Measurements from ENCODE around the gene AOPEP. TPM values are rescaled to one million over a fixed set of nuclear protein-coding genes. Genes with fewer than 3 reads are reported as not detected.

AOPEP gene
- total RNA-seq, 5 donors from 2014 or later (not counting 1 experiment from before 2014, with no cell fraction given) = 10.4 to 14.8 (median 11.3) TPM

DNA sequence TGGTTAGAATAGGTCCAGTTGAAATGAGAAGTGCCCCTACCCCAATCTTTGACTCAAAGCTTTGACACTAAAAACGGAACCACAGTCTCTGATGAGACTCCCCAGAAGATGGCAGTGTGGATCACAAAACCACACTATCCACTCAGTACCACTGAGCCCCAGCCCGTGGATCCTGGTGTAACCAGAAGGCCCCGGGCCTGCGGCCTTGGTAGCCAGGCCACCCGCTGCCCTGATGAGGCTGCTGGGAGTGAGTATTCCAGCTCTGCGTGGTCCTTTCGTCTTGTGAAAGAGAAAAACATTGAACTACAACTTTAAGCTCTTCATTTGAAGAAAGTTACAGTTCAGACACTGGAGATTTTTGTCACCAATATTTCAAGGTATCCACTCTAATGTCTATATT is 45.0 kb upstream of the AOPEP start:
- no peak overlapping the region for H3K27ac Mint-ChIP-seq
- Histone ChIP-seq H3K4me1 (ENCODE audit: control insufficient read depth in 1 of 2, extremely low read depth in 1 of 2, insufficient read depth in 2 of 2, low read length in 2 of 2) (peaks cover 0 to 3% of the 10 kb centered on the region in 2 experiments), H3K27me3 (replicated peaks in 1 of 2; ENCODE audit: control insufficient read depth in 2 of 2, extremely low read depth in 1 of 2, insufficient read depth in 2 of 2, low read length in 1 of 2) (peaks cover 0 to 2% of the 10 kb centered on the region in 2 experiments), H3K27ac (ENCODE audit: low read length) (no peak overlapping the region), H3K4me3 (ENCODE audit: control insufficient read depth in 1 of 2, extremely low read depth in 1 of 2, low read length in 1 of 2) (no peak overlapping the region), H3K9me3 (no peaks in the 10 kb centered on the region), H3K36me3 (ENCODE audit: control insufficient read depth in 2 of 2, extremely low read depth in 1 of 2, insufficient read depth in 1 of 2, low read length in 1 of 2) (no peaks in the 10 kb centered on the region)
- H3K9me3 Mint-ChIP-seq = no peaks in the 10 kb centered on the region
- ATAC-seq (replicated peaks in 1 of 4) = peak; percentile 78 to 85 (median 82)
- peaks cover 11 to 19% of the 10 kb centered on the region in 2 donors for H3K27me3 Mint-ChIP-seq
- ChIA-PET CTCF (interaction anchor here (0.6 to 4.3 kb wide), 17 partner anchors 9 to 1537 kb away, joined by 3 to 124 read pairs (median 5); no protein-coding TSS in a partner anchor), POLR2A (interaction anchor here in 1 of 2 donors (0.6 kb wide), 1 partner anchor 12 kb away, joined by 11 read pairs; no protein-coding TSS in a partner anchor)
- H3K36me3 Mint-ChIP-seq = no peaks in the 10 kb centered on the region
- WGBS (ENCODE audit: insufficient coverage) = 31% methylated on average over 3 of the region's 7 CpGs
- no peak overlapping the region for H3K4me3 Mint-ChIP-seq
- H3K4me1 Mint-ChIP-seq = peaks cover 0 to 4% (median 0%) of the 10 kb centered on the region in 3 donors
- peak; percentile 13 to 78 (median 49) for DNase-seq

DNA sequence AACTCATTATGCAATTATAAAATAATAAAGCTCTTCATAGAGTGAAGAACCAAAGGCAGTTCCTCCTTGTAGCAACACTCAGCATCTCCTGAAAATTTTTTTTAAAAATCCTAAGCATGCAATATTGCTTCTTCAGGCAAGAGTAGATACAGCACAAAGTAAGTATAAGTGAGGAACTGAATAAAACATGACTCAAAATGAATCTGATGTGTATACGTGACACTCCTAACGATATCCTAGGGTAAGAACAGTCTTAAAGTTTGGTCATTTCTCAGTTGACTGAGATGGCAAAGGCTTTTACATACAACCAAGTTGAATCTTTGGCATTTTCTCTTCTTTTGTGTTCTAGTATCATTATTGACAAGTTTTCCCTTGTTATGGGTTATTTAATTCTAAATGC is 41.1 kb upstream of the AOPEP start:
- Mint-ChIP-seq H3K9me3 (no peaks in the 10 kb centered on the region), H3K36me3 (no peaks in the 10 kb centered on the region), H3K27ac (no peak overlapping the region), H3K4me3 (no peak overlapping the region), H3K4me1 (peaks cover 0 to 4% (median 0%) of the 10 kb centered on the region in 3 donors), H3K27me3 (peaks cover 5 to 11% of the 10 kb centered on the region in 2 donors)
- Histone ChIP-seq H3K36me3 (ENCODE audit: control insufficient read depth in 2 of 2, extremely low read depth in 1 of 2, insufficient read depth in 1 of 2, low read length in 1 of 2) (no peaks in the 10 kb centered on the region), H3K27ac (ENCODE audit: low read length) (no peak overlapping the region), H3K27me3 (replicated peaks in 1 of 2; ENCODE audit: control insufficient read depth in 2 of 2, extremely low read depth in 1 of 2, insufficient read depth in 2 of 2, low read length in 1 of 2) (peaks cover 0 to 2% of the 10 kb centered on the region in 2 experiments), H3K4me3 (ENCODE audit: control insufficient read depth in 1 of 2, extremely low read depth in 1 of 2, low read length in 1 of 2) (no peak overlapping the region), H3K4me1 (ENCODE audit: control insufficient read depth in 1 of 2, extremely low read depth in 1 of 2, insufficient read depth in 2 of 2, low read length in 2 of 2) (peaks cover 0 to 3% of the 10 kb centered on the region in 2 experiments), H3K9me3 (no peaks in the 10 kb centered on the region)
- ATAC-seq (replicated peaks in 1 of 4) = no peak
- no peak for DNase-seq
- ChIA-PET POLR2A (no interaction called here), CTCF (interaction anchor here in 1 of 2 donors (0.6 kb wide), 1 partner anchor 16 kb away, joined by 8 read pairs; no protein-coding TSS in a partner anchor)
- no CpG with 5 or more reads among the region's 2 CpGs for WGBS (ENCODE audit: insufficient coverage)

GRCh38 chr9:94687451-94687850 is 39.0 kb upstream of the AOPEP start:
- Mint-ChIP-seq H3K4me3 (no peak overlapping the region), H3K9me3 (no peaks in the 10 kb centered on the region), H3K27ac (no peak overlapping the region), H3K27me3 (peaks cover 5 to 12% of the 10 kb centered on the region in 2 donors), H3K36me3 (no peaks in the 10 kb centered on the region), H3K4me1 (no peaks in the 10 kb centered on the region)
- no peak for DNase-seq
- Histone ChIP-seq H3K36me3 (ENCODE audit: control insufficient read depth in 2 of 2, extremely low read depth in 1 of 2, insufficient read depth in 1 of 2, low read length in 1 of 2) (no peaks in the 10 kb centered on the region), H3K4me1 (ENCODE audit: control insufficient read depth in 1 of 2, extremely low read depth in 1 of 2, insufficient read depth in 2 of 2, low read length in 2 of 2) (no peaks in the 10 kb centered on the region), H3K27me3 (replicated peaks in 1 of 2; ENCODE audit: control insufficient read depth in 2 of 2, extremely low read depth in 1 of 2, insufficient read depth in 2 of 2, low read length in 1 of 2) (no peaks in the 10 kb centered on the region), H3K4me3 (ENCODE audit: control insufficient read depth in 1 of 2, extremely low read depth in 1 of 2, low read length in 1 of 2) (no peak overlapping the region), H3K9me3 (no peaks in the 10 kb centered on the region), H3K27ac (ENCODE audit: low read length) (no peak overlapping the region)
- CTCF ChIA-PET = no interaction called here
- ATAC-seq (replicated peaks in 1 of 4) = no peak
- POLR2A ChIA-PET = no interaction called here
- 86% methylated on average over 1 of the region's 2 CpGs for WGBS (ENCODE audit: insufficient coverage)

DNA sequence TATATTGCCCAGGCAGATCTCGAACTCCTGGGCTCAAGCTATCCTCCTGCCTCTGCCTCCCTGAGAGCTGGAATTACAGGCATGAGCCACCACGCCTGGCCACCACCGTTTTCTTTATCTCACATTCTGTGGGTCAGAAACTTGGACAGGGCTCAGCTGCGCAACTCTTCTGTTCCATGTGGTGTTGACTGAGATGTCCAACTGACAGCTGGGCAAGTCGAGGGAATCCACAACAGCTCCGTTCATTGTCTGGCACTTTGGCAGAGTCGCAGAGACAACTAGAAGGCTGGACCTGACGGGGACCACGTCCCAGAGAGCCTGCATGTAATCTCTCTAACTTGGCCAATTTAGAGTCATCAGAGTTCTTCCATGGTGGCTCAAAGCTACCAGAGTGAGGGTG is 36.2 kb upstream of the AOPEP start:
- Mint-ChIP-seq H3K4me1 (no peaks in the 10 kb centered on the region), H3K4me3 (no peak overlapping the region), H3K36me3 (no peaks in the 10 kb centered on the region)

GRCh38 chr9:94692601-94693000 is 33.9 kb upstream of the AOPEP start:
- Mint-ChIP-seq H3K4me1 (no peaks in the 10 kb centered on the region), H3K27me3 (peaks cover 7 to 14% of the 10 kb centered on the region in 2 donors), H3K4me3 (no peak overlapping the region), H3K27ac (no peak overlapping the region), H3K36me3 (no peaks in the 10 kb centered on the region), H3K9me3 (no peaks in the 10 kb centered on the region)
- H3K9me3 ChIP-seq = no peaks in the 10 kb centered on the region
- CTCF ChIA-PET = no interaction called here
- H3K36me3 ChIP-seq (ENCODE audit: control insufficient read depth in 2 of 2, extremely low read depth in 1 of 2, insufficient read depth in 1 of 2, low read length in 1 of 2) = no peaks in the 10 kb centered on the region
- no peak overlapping the region for H3K27ac ChIP-seq (ENCODE audit: low read length)
- POLR2A ChIA-PET = no interaction called here
- H3K4me3 ChIP-seq (ENCODE audit: control insufficient read depth in 1 of 2, extremely low read depth in 1 of 2, low read length in 1 of 2) = no peak overlapping the region
- peaks cover 0 to 2% of the 10 kb centered on the region in 2 experiments for H3K27me3 ChIP-seq (replicated peaks in 1 of 2; ENCODE audit: control insufficient read depth in 2 of 2, extremely low read depth in 1 of 2, insufficient read depth in 2 of 2, low read length in 1 of 2)
- ATAC-seq (replicated peaks in 1 of 4) (no peak), DNase-seq (no peak)
- 82% methylated on average over 4 of the region's 4 CpGs for WGBS (ENCODE audit: insufficient coverage)
- H3K4me1 ChIP-seq (ENCODE audit: control insufficient read depth in 1 of 2, extremely low read depth in 1 of 2, insufficient read depth in 2 of 2, low read length in 2 of 2) = no peaks in the 10 kb centered on the region

More for the DNA sequence above, 36.2 kb upstream of the AOPEP start:
- ChIA-PET CTCF (interaction anchor here in 1 of 2 donors (0.7 kb wide), 1 partner anchor 159 kb away, joined by 4 read pairs; no protein-coding TSS in a partner anchor), POLR2A (no interaction called here)
- ATAC-seq (replicated peaks in 1 of 4) (no peak), DNase-seq (no peak)
- no peaks in the 10 kb centered on the region for H3K27me3 ChIP-seq (replicated peaks in 1 of 2; ENCODE audit: control insufficient read depth in 2 of 2, extremely low read depth in 1 of 2, insufficient read depth in 2 of 2, low read length in 1 of 2)
- Mint-ChIP-seq H3K9me3 (no peaks in the 10 kb centered on the region), H3K27ac (no peak overlapping the region), H3K27me3 (peaks cover 5 to 12% of the 10 kb centered on the region in 2 donors)
- H3K36me3 ChIP-seq (ENCODE audit: control insufficient read depth in 2 of 2, extremely low read depth in 1 of 2, insufficient read depth in 1 of 2, low read length in 1 of 2) = no peaks in the 10 kb centered on the region
- no peak overlapping the region for H3K27ac ChIP-seq (ENCODE audit: low read length)
- 73% methylated on average over 6 of the region's 9 CpGs for WGBS (ENCODE audit: insufficient coverage)
- no peaks in the 10 kb centered on the region for H3K9me3 ChIP-seq
- H3K4me3 ChIP-seq (ENCODE audit: control insufficient read depth in 1 of 2, extremely low read depth in 1 of 2, low read length in 1 of 2) = no peak overlapping the region
- no peaks in the 10 kb centered on the region for H3K4me1 ChIP-seq (ENCODE audit: control insufficient read depth in 1 of 2, extremely low read depth in 1 of 2, insufficient read depth in 2 of 2, low read length in 2 of 2)

- no peaks in the 10 kb centered on the region for H3K36me3 ChIP-seq (ENCODE audit: control insufficient read depth in 2 of 2, extremely low read depth in 1 of 2, insufficient read depth in 1 of 2, low read length in 1 of 2)
- DNase-seq (no peak), ATAC-seq (replicated peaks in 1 of 4) (no peak)
- POLR2A ChIA-PET = interaction anchor here in 1 of 2 donors (0.7 kb wide), 1 partner anchor 23 kb away, joined by 4 read pairs; no protein-coding TSS in a partner anchor
- H3K27ac Mint-ChIP-seq = no peak overlapping the region
- no peak overlapping the region for H3K4me3 ChIP-seq (ENCODE audit: control insufficient read depth in 1 of 2, extremely low read depth in 1 of 2, low read length in 1 of 2)
- no peak overlapping the region for H3K4me3 Mint-ChIP-seq
- H3K27me3 ChIP-seq (replicated peaks in 1 of 2; ENCODE audit: control insufficient read depth in 2 of 2, extremely low read depth in 1 of 2, insufficient read depth in 2 of 2, low read length in 1 of 2) = peaks cover 0 to 3% of the 10 kb centered on the region in 2 experiments
- H3K4me1 Mint-ChIP-seq = no peaks in the 10 kb centered on the region
- H3K9me3 Mint-ChIP-seq = no peaks in the 10 kb centered on the region
- H3K9me3 ChIP-seq = no peaks in the 10 kb centered on the region
- peaks cover 7 to 13% of the 10 kb centered on the region in 2 donors for H3K27me3 Mint-ChIP-seq
- no peak overlapping the region for H3K27ac ChIP-seq (ENCODE audit: low read length)
- H3K36me3 Mint-ChIP-seq = no peaks in the 10 kb centered on the region
- no peaks in the 10 kb centered on the region for H3K4me1 ChIP-seq (ENCODE audit: control insufficient read depth in 1 of 2, extremely low read depth in 1 of 2, insufficient read depth in 2 of 2, low read length in 2 of 2)
- CTCF ChIA-PET = interaction anchor here in 1 of 2 donors (0.5 kb wide), 1 partner anchor 430 kb away, joined by 4 read pairs; no protein-coding TSS in a partner anchor
- WGBS (ENCODE audit: insufficient coverage) = 83% methylated on average over 3 of the region's 8 CpGs
Measured at GRCh38 chr9:94693485-94694204, 32.9 kb upstream of the AOPEP start.

All from T-cell (primary cell).